GM12892 (cell line): ENCODE measurements around the gene PAWR.

Source experiments
- POLR2AphosphoS5 ChIP-seq: IDR thresholded peaks from 2 replicates; pipeline ENCODE4 v1.6.1; 2011; ENCODE audit warnings: low read depth, low read length, control low read depth
- TAF1 ChIP-seq: IDR thresholded peaks from 2 replicates; pipeline ENCODE4 v1.6.1; 2011; ENCODE audit warnings: low read depth, mild to moderate bottlenecking, control low read depth, low read length, borderline replicate concordance

DNA sequence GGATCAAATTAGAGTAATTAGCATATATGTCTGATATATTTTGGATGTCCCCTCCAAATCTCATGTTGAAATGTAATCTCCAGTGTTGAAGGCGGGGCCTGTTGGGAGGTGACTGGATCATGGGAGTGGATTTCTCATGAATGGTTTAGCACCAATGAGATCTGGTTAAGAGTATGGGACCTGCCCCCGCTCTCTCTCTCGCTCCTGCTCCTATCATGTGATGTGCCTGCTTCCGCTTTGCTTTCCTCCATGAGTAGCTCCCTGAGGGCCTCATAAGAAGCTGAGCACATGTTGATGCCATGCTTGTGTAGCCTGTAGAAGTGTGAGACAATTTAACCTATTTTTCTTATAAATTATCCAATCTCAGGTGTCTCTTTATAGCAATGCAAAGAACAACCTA is 73.1 kb downstream of the PAWR start:
- no peak for TF ChIP-seq POLR2AphosphoS5
- no peak for TF ChIP-seq TAF1
